Dermis blood vessel endothelial cell (primary cell): ENCODE data around the gene KRTAP12-2. TPM values are rescaled to one million over a fixed set of nuclear protein-coding genes. Genes with fewer than 3 reads are reported as not detected.

ENCODE experiments used
- DNase-seq: peaks from one replicate; pipeline ENCODE4 v3.0.0; 2010
- total RNA-seq: library from RNA; depleted of rRNA; stranded (reverse); fragments of >200 nt; gene quantifications from 2 replicates; pipeline ENCODE4 v1.2.3, GENCODE V29; 2014

KRTAP12-2 gene
- total RNA-seq, 1 donor from 2014 or later: not detected

DNA sequence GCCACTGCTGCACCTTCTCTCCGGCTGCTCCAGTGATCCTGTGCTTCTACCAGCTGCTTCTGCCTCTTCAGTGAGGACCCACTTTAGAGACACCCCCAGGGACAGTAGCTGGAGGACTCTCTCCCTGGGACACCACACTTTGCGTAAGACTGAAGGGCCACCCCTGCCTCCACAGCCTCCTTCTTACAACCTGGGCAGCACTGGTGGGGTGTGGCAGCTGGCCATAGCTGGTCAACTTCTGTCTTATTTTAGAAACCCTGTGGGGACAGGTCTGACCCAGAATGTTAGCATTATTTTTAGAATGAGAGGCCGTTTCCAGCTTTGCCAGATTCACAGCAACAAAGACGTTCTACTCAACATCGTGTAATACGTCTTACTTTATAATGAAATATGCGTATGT lies 41.0 kb downstream of the KRTAP12-2 start:
- no peak for DNase-seq

DNA sequence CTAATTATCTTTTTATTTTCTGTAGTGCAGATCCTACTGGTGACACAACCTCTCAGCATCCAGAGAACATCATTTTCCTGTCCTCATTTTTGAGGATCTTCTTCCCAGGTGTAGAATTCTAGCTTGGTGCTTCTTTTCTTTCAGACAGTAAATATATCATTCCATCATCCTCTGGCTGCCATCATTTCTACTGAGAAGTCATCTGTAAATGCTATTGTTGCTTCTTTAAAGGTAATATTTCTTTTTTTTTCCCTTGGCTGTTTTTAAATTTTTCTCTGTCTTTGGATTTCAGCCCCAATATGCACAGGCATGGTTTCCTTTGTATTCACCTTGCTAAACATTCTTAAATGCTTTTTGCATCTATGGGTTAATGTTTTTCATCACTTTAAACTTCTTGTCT lies 43.2 kb downstream of the KRTAP12-2 start:
- DNase-seq: no peak

DNA sequence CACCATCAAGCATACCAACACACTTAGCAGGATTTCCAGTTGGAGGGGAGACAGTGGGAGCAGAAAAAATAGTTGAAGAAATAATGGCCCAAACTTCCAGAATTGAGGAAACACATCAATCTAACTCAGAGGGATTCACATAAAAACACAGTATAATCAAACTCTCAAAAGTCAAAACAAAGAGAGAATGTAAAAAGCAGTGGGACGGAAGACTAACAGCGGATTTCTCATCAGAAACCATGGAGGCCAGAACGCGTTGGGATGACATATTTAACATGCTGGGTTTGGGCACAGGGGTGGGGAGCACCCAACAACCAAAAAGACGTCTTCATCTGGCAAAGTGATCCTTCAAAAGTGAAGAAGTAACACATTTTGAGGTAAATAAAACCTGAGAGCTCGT lies 46.8 kb downstream of the KRTAP12-2 start:
- no peak for DNase-seq

DNA sequence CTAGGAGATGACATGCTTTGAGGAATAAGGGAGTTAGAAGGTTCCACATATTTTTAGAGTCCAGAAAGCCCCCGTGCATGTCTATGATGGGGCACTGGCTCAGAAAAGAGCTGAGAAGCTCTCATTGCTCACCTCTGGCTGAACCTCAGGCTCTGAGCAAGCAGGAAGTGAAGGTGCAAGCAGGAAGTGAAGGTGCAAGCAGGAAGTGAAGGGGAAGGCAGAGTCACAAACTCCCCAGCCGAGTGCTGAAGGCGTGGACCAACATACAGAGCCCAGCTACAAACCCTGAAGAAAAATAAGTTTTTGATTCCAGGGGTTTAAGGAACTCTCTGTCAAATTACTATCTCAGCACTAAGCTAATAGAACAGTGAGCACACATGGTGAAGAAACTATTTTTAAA lies 47.8 kb downstream of the KRTAP12-2 start:
- DNase-seq: peak; percentile 7

DNA sequence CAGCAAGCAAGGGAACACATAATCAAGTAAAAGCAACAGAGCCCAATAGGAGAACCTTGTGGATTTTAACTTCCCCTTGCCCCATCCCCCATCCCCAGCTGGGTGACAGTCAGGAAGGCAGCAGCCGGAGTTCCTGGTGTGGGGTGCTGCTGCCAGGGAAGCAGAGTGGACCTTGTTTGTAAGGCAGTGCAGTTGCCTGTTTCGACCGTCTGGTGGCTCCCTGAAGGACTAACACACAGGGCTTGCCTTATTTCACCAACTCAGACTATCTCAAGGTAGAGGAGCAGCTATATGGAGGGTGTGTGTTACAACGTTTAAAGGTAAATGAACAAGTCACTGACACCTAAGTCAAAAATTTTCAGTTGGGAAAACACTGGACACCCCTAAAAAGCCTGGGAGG lies 48.2 kb downstream of the KRTAP12-2 start:
- peak; percentile 65 for DNase-seq

DNA sequence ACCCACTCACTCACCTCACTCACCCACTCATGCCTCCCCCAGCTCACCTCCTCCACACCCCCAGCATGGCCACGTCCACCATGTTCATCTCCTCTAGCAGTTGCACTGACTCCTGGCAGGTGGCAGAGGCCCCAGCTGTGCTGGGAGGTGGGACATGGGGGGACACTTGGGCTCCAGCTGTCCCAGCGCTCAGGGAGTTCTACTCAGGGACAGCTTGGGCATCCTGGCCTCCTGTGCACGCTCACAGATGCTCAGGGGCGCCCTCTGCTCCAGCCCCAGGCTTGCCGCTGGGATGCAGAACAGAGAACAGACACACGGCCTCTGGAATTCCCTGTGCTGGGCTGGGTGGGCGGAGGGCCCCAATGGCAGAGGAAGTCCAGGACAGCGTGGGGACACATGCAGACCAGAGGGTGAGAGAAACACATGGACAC lies 49.6 kb downstream of the KRTAP12-2 start:
- DNase-seq: no peak

DNA sequence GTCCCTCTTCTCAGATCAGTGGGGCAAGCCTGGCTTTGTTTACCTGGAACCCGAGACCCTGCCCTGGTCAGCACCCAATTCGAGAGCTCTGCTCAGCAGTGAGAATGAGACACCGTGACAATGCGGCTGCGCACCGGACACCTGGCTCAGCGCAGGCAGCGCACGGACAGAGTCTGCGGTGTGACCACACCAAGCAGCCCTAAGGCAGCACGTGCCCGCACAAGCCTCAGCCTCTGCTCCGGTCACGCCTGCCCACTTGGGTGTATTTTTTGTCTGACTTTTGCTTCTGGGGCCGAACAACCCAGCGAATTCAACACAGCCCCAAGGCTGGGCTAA lies 50.2 kb downstream of the KRTAP12-2 start:
- no peak for DNase-seq

Other genes with a start within 250 kb of the KRTAP12-2 start
- 1.9 and 2.1 TPM in 2 replicates for gene LRRC3, start 211.4 kb downstream of the KRTAP12-2 start, total RNA-seq
- gene KRTAP10-1, start 126.7 kb downstream of the KRTAP12-2 start, total RNA-seq: not detected in 2 replicates
- not detected in 2 replicates for gene KRTAP10-2, start 115.4 kb downstream of the KRTAP12-2 start, total RNA-seq
- gene KRTAP10-3, start 108.1 kb downstream of the KRTAP12-2 start, total RNA-seq: not detected in 2 replicates
- not detected in 2 replicates for gene KRTAP10-4, start 93.2 kb downstream of the KRTAP12-2 start, total RNA-seq
- not detected in 2 replicates for gene KRTAP10-5, start 86.3 kb downstream of the KRTAP12-2 start, total RNA-seq
- gene KRTAP10-6, start 74.4 kb downstream of the KRTAP12-2 start, total RNA-seq: not detected in 2 replicates
- not detected in 2 replicates for gene KRTAP10-7, start 66.3 kb downstream of the KRTAP12-2 start, total RNA-seq
- gene KRTAP10-8, start 54.8 kb downstream of the KRTAP12-2 start, total RNA-seq: not detected in 2 replicates
- gene KRTAP10-9, start 39.8 kb downstream of the KRTAP12-2 start, total RNA-seq: not detected in 2 replicates
- not detected in 2 replicates for gene KRTAP10-10, start 29.6 kb downstream of the KRTAP12-2 start, total RNA-seq
- not detected in 2 replicates for gene KRTAP10-11, start 20.5 kb downstream of the KRTAP12-2 start, total RNA-seq
- not detected in 2 replicates for gene KRTAP12-4, start 12.3 kb downstream of the KRTAP12-2 start, total RNA-seq
- not detected in 2 replicates for gene KRTAP12-3, start 9.0 kb downstream of the KRTAP12-2 start, total RNA-seq
- not detected in 2 replicates for gene KRTAP12-1, start 15.2 kb upstream of the KRTAP12-2 start, total RNA-seq
- not detected in 2 replicates for gene KRTAP10-12, start 30.2 kb upstream of the KRTAP12-2 start, total RNA-seq
- gene TSPEAR, start 44.6 kb upstream of the KRTAP12-2 start, total RNA-seq: 0.47 and 1.0 TPM in 2 replicates
- gene UBE2G2, start 134.9 kb upstream of the KRTAP12-2 start, total RNA-seq: 74.1 and 85.3 TPM in 2 replicates
- gene SUMO3, start 151.1 kb upstream of the KRTAP12-2 start, total RNA-seq: 75.2 and 107 TPM in 2 replicates
- 505 and 528 TPM in 2 replicates for gene PTTG1IP, start 206.8 kb upstream of the KRTAP12-2 start, total RNA-seq